GM12873 (cell line): ENCODE measurements around the gene TAF3.

Experiments
- TF ChIP-seq, protein P1 (sequence below): IDR thresholded peaks from 2 replicates; pipeline ENCODE4 v1.5.1; 2012; ENCODE audit warnings: low read depth, mild to moderate bottlenecking, moderate library complexity, low read length, control low read depth; ENCODE audit not compliant: insufficient read depth; ENCODE audit errors: missing control alignments

TAF3 gene

DNA sequence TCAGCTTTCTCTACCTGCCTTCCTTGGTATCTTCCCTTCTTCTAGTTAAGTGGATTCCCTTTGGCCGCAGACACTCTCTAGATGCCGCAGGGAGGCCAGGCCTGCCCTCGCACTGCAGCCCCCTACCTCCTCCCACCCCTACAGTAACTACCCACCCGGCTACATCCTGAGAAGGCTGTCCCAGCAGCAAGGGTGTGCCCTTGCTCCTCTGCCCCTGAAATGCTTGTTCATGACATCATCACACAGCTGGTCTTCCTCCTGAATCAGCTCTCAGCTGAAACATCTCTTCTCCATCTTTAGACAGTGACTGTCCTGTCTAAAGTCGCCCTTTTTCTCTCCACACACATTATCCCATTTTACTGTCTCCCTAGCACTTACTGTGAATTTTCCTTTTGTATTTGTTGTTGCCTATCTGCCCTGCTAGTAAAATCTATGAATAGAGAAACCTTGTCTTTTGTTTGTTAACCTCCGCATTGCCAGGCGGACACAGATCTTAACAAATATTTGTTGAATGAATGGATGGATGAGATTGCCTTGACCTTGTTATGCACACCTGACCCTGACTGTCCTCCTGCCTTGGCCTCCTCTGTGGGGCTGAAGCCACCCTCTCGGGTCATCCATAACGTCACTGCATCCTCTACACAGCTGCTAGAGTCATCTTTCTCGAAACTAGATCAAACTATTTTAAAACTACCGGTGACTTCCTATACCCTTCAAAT is 127.3 kb downstream of the TAF3 start:
- TF ChIP-seq, protein P1, sequence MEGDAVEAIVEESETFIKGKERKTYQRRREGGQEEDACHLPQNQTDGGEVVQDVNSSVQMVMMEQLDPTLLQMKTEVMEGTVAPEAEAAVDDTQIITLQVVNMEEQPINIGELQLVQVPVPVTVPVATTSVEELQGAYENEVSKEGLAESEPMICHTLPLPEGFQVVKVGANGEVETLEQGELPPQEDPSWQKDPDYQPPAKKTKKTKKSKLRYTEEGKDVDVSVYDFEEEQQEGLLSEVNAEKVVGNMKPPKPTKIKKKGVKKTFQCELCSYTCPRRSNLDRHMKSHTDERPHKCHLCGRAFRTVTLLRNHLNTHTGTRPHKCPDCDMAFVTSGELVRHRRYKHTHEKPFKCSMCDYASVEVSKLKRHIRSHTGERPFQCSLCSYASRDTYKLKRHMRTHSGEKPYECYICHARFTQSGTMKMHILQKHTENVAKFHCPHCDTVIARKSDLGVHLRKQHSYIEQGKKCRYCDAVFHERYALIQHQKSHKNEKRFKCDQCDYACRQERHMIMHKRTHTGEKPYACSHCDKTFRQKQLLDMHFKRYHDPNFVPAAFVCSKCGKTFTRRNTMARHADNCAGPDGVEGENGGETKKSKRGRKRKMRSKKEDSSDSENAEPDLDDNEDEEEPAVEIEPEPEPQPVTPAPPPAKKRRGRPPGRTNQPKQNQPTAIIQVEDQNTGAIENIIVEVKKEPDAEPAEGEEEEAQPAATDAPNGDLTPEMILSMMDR: no peak

GRCh38 chr10:7948371-7949000 is 130.2 kb downstream of the TAF3 start:
- TF ChIP-seq, protein P1: no peak

DNA sequence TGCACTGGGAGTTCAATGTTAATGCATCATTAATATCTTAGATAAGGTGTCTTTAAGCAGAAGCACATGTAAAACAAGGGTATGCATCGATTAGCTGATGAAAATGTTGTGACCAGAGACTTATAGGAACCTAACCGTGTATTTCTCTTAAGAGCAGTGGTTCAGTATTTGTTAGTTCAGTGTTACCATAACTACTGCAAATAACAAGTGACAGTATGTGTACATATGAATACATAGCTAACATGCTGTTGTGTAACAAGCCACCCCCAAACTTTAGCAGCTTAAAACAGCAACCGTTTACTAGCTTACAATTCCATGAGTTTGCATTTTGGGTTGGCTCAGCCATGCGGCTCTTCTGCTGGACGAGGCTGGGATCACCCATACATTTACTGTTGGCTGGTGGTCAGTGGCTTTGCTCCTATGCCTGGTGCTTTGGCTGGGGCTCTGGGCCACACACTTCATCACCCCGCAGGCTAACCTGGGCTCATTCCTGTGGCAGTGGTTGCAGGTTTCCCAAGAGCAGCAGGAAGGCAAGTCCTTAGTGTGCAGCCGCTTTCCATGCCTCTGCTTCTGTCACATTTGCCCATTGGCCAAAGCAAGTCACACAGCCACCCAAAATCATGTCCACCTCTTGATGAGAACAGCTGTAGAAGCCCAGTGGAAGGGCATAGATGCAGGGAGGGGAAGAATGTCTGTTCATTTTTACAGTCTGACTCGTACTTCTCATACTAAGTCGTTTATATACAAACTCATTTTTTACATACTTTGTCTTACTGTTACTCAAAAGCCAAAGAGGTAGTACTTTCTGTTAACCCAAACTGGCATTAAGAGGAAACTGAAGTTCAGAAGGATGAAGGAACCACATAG is 132.9 kb downstream of the TAF3 start:
- TF ChIP-seq, protein P1: no peak

- TF ChIP-seq, protein P1: no peak
Measured at GRCh38 chr10:7952266-7952665, 134.0 kb downstream of the TAF3 start.

- TF ChIP-seq, protein P1: no peak
Measured at GRCh38 chr10:7953447-7953846, 135.1 kb downstream of the TAF3 start.

- TF ChIP-seq, protein P1: no peak
Measured at GRCh38 chr10:7955446-7955845, 137.1 kb downstream of the TAF3 start.

GRCh38 chr10:7956508-7956907 is 138.2 kb downstream of the TAF3 start:
- TF ChIP-seq, protein P1: no peak
